ENCODE data around the gene TEX47.

- TF ChIP-seq POLR2A (IDR thresholded peaks at IDR 0.05) (no peak), CTCF (IDR thresholded peaks at IDR 0.05) (no peak)
Observed at GRCh38 chr7:88806280-88807037, 10.9 kb upstream of the TEX47 start.

Measured in thyroid gland (tissue), 4 donors.